IMR-90 (cell line): ENCODE results near the gene ZNF555.

Source experiments
- CTCF ChIP-seq: conservative IDR thresholded peaks from 2 replicates; pipeline ENCODE4 v1.5.1; 2012; ENCODE audit warnings: mild to moderate bottlenecking, low read depth, low read length, improper control_type of control experiment
- POLR2A ChIP-seq: IDR thresholded peaks from 2 replicates; pipeline ENCODE4 v1.6.1; 2012; ENCODE audit warnings: mild to moderate bottlenecking, low read depth, low read length

DNA sequence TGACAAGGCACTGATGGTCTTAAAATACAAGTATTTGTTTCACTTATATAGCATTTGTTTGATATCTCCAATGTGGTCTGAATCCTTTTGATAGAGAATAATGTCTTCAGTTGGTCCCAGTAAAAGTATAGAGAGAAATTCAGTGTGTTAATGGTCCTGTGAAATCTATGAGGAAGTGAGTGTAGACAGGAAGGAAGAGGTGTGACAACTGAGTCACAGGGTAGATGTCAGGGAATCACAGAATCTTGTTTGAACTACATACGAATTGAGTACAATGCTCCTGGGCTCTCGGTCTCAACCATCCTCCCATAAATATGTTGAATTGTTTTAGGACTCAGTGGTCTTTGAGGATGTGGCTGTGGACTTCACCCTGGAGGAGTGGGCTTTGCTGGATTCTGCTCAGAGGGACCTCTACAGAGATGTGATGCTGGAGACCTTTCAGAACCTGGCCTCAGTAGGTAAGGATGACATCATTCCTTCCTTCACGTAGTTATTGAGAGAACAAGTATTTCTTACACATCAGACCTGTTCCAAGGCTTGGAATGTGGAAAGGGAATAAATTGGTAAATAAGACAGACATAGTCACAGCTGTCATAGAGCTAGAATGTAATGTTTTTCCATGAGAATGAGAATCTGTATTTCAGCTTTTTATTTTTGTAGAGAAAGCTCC, 9.1 kb downstream of the ZNF555 start:
- TF ChIP-seq CTCF (no peak), POLR2A (no peak)
